Gastroesophageal sphincter (tissue), 3 donors: ENCODE measurements around the gene ARID2.

Experiments
- EP300 ChIP-seq: sonication (generic); formaldehyde crosslinking; IDR thresholded peaks from one replicate; pipeline ENCODE4 v1.6.1; 2017; ENCODE audit warnings: antibody characterized with exemption, mild to moderate bottlenecking
- POLR2A ChIP-seq, 2 donors: fragments of 450-650 bp; IDR thresholded peaks; one replicate each; pipeline ENCODE4 v1.6.1; 2017; ENCODE audit warnings: antibody characterized with exemption in 2 of 2, mild to moderate bottlenecking in 2 of 2, moderate library complexity in 1 of 2
- POLR2AphosphoS5 ChIP-seq: sonication (generic); formaldehyde crosslinking; IDR thresholded peaks from one replicate; pipeline ENCODE4 v1.6.1; 2017; ENCODE audit warnings: antibody characterized with exemption
- TF ChIP-seq, protein P1 (sequence below), 4 experiments: fragments of 200-600 bp in 2 of 4; fragments of 450-650 bp in 2 of 4; sonication (generic) in 1 of 4; IDR thresholded peaks; one replicate each; pipeline ENCODE4 v1.5.1; 2017 to 2019; ENCODE audit warnings: antibody characterized with exemption in 4 of 4, mild to moderate bottlenecking in 2 of 4, moderate library complexity in 2 of 4

DNA sequence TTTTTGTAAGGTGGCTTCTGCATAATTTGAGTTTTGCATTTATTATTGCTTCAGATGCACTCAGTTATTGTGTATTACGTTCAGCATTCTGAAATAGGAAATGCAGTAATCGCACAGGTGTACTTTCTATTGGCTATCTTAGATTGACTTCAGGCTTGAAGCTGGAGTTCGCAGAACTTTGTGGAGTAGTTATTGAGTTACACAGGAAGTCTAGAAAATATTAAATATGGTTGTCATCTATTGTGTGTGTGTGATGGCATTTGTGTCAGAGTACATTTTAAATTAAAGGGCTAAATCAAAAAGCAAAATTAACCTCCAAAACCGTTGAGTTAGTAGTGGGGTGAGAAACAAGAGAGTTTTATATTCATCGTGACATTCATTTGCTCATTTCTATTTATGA lies 2.7 kb downstream of the ARID2 start:
- TF ChIP-seq, protein P1, sequence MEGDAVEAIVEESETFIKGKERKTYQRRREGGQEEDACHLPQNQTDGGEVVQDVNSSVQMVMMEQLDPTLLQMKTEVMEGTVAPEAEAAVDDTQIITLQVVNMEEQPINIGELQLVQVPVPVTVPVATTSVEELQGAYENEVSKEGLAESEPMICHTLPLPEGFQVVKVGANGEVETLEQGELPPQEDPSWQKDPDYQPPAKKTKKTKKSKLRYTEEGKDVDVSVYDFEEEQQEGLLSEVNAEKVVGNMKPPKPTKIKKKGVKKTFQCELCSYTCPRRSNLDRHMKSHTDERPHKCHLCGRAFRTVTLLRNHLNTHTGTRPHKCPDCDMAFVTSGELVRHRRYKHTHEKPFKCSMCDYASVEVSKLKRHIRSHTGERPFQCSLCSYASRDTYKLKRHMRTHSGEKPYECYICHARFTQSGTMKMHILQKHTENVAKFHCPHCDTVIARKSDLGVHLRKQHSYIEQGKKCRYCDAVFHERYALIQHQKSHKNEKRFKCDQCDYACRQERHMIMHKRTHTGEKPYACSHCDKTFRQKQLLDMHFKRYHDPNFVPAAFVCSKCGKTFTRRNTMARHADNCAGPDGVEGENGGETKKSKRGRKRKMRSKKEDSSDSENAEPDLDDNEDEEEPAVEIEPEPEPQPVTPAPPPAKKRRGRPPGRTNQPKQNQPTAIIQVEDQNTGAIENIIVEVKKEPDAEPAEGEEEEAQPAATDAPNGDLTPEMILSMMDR (IDR thresholded peaks at IDR 0.05) = no peak
- TF ChIP-seq POLR2A (IDR thresholded peaks at IDR 0.05) = no peak
- TF ChIP-seq POLR2AphosphoS5 = no peak
- TF ChIP-seq EP300 = no peak
